Stimulated activated CD8-positive, alpha-beta memory T cell treated with anti-CD3 and anti-CD28 coated beads, Interleukin-7, amount 100 ng/mL, for 1 hour (primary cell): ENCODE data around the gene SS18L1.

Source experiments
- DNase-seq, 2 donors: peaks; one replicate each; pipeline ENCODE4 v3.0.0-alpha.2; 2020; ENCODE audit warnings: low read depth in 2 of 2

The SS18L1 gene

DNA sequence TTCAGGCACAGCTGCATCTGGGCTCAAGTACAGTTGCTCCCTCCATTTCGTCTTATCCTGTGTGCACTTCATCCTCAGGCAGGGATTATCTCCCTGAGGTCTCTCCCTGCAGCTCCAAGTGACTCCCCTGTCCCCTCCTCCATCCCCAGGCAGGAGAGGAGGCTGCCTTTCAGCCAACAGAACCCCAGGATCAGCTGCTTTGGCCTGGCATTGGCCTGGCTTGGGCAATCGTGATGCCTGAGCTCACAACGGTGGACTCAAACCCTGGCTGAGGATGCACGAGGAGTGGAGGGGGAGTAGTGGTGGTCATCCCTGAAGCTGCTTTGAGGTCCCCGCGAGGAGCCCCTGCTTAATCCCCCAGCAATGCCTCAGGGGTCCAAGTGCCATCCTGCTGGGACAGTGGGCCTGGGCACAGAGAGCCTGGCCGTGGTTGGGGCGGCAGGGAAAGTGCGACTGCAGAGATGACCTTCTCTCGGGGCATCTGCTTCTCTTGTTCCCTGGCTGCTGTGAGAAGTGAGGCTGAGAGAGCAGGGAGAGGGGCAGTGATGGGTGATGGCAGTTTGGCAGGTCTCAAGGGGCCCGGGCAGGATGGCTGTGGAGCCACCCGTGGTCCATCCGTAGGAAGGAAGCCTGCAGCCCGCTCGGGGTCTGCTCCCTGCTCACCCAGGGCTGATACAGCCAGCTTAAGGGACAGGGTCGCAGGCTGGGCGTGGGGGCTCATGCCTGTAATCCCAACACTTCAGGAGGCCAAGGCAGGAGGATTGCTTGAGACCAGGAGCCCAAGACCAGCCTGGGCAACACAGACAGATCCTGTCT lies 82.5 kb downstream of the SS18L1 start:
- no peak for DNase-seq

DNA sequence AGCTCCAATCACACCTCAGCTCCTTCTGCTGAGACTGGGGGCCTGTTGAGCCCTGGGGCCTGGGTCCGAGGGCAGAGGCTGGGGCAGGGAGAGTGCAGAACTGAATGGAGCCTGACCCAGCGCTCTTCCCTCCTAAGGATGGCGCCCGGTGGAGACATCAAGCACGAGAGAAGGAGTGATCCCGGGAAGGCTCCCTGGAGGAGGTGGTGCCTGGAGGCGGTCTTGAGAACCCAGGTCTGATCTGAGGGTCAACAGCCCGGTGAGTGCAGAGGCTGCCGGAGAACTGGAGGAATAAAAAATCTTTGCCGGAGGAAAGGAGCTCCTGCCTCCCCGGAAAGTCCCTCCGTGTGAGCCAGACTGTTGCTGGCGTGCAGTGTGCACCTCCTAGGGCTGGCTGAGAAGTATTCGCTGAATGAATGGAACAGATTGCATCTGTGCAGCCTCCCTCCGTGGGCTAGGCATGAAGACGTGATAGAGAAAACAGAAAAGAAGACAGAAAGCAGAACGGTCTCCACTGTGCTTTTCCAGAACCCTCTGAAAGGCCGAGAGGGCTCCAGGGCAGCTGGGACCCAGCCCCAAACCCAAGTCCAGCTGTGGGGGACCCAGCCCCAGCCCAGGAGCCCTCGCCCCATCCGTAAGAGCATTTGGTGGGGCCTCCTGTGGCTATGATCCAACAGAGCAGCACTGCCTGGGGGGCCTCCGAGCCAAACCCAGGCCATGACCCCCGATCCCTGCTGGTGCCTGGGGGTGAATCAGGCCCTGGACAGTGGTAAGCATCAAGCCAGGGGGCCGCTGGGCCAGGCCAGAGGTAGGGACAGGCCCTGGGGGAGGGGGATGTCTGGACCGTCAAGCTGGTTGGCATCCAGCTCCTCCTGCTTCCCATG lies 83.4 kb downstream of the SS18L1 start:
- no peak for DNase-seq

DNA sequence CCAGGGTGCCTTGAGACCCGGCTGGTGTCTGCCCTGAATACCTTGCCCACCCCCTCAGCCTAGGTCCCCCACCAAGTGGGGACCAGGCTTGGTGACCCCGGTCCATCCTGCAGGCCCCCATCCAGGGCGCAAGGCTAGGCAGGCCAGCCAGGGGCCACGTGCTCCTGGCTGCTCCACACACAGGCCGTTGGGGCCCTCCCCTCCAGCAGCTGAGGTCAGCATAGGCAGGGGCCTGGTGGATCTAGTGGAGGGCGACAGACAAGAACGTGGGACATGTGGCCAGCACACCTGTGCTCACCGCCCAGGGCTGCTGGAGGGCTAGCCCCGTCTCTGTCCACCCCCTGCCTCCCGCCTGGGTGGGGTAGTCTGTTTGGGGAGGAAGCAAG lies 84.0 kb downstream of the SS18L1 start:
- DNase-seq = no peak

DNA sequence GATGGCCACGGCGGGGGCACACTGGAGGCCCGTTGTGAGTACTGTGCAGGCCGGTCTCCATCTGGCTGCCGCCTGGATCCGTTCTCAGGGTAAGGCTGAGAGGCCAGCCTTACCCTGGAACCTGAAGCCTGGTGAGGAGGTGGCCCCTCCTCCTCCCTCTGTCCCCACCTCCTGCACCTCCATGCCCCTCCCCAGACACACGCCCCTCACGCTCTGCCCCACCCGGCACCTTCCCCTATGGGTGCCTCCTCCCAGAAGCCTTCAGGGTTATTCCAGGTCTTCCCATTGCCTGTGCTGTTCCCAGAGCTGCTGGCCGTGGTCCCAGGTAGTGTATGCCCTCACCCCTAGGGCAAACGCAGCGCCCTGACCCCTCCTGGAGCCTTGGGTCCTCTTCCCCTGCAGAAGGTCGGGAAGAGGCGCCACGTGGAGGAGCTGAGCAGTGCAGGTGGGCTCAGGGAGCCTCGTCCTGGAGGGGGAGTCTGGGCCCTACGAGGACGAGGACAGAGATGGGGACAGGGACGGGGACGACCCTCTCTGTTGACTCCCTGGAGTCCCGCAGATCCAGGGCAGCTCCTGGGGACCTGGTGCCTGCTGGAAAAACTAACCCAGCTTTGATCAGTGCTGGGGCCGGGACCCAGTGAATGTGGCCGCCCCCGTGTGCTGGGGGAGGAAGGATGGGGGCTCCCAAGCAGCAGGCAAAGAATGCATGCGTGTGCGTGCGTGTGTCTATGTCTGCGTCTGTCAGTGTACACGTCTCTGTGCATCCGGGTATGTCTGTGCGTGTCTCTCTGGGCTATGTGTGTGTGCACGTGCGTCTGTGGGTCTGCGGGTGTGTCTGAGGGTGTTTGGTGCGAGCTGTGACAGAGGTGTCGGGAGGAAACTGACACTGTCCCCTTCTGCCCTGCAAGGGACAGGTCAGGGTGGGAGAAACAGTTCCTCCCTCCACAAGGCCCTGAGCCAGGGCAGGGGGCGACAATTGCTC lies 84.7 kb downstream of the SS18L1 start:
- no peak for DNase-seq

DNA sequence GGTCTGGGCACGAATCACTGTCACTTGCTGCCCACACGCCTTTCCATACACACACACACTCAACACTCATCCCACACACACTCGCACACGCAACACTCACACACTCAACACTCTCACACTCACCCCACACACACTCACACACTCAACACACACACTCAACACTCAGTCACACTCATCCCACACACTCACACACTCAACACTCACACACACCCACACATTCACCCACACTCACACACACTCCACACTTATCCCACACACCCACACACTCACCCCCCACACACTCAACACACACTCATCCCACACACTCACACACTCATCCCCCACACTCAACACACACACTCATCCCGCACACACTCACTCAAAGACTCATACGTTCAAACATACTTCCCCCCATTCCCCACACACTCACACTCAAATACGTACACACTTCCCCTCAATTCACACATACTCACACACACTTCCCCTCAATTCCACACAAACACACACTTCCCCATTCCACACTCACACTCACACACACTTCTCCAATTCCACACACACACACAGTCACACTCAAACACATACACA lies 85.5 kb downstream of the SS18L1 start:
- DNase-seq = no peak

DNA sequence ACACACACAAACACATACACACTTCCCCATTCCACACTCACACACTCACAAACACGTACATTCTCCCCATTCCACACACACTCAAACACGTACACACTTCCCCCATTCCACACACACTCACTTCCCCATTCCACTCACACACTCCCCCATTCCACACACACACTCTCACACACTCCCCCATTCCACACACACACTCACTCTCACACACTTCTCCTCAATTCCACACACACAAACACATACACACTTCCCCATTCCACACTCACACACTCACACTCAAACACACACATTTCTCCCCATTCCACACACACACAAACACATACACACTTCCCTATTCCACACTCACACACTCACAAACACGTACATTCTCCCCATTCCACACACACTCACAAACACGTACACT lies 86.1 kb downstream of the SS18L1 start:
- DNase-seq = no peak

DNA sequence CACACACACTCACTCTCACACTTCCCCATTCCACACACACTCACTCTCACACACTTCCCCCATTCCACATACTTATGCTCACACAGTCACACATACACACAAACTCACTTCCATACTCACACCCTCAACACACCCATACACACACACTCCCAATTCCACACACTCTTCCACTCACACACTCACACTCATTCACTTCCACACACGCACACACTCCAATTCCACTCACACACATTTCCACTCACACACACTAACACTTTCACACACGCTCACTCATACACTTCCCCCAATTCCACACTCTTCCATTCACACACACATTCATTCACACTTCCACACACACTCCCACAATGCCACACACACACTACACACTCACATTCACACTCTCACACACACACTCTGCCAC lies 86.7 kb downstream of the SS18L1 start:
- DNase-seq = no peak

DNA sequence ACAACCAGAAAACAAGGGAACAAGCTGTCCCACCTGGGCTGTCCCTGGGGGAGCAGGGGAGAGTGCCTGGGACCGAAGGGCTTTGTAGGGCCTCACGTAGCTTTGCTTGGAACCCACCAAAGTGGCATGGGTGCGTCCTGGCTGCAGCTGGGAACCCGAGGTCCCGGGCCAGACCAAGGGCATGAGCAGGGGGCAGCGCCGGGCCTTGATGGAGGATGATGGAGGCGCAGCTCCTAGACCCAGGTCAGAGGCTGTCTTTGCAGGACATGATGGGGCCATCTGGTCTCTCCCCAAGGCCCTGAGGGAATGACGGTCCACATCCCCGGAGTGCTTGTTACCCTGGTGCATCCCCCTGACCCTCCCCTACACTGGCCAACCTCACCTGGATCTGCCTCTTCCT lies 87.1 kb downstream of the SS18L1 start:
- no peak for DNase-seq

DNA sequence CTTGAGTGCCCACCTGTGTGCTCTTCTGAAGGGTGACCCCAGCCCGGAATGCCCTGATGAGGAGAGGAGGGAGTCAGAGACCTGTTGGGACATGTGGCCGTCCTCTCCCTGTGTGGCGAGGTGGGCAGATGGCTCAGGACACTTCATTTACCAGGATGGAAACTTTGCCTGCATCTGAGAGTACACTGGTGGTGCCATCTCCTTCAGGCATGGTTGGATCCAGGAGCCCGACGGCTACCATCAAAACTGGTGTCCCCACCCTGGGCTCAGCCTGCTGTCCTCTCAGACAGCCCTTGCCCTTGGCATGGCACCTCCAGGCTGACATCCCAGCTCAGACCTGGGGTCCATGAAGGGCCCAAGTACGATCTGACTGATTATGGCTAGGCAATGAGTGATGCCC lies 87.7 kb downstream of the SS18L1 start:
- DNase-seq = no peak
